HepG2 (cell line): ENCODE measurements around the gene WDR89.
A peak's percentile ranks its signal among the peaks of the same experiment; 100 is the strongest.

Source experiments
- ONECUT2 ChIP-seq: sonication (generic); formaldehyde crosslinking; IDR thresholded peaks from 2 replicates; pipeline ENCODE4 v1.4.0; 2020; ENCODE audit warnings: missing genetic modification reagents
- PHF20 ChIP-seq: sonication (generic); formaldehyde crosslinking; IDR thresholded peaks from 2 replicates; pipeline ENCODE4 v1.5.0; 2020; ENCODE audit warnings: mild to moderate bottlenecking, missing genetic modification reagents
- POLR2A ChIP-seq, 2 experiments: IDR thresholded peaks; 2 replicates each; pipeline ENCODE4 v1.6.1; 2011; ENCODE audit warnings: low read depth in 2 of 2, low read length in 2 of 2, mild to moderate bottlenecking in 1 of 2, moderate library complexity in 1 of 2; ENCODE audit not compliant: insufficient read depth in 1 of 2
- PRDM15 ChIP-seq: sonication (generic); formaldehyde crosslinking; IDR thresholded peaks from 2 replicates; pipeline ENCODE4 v1.4.0; 2020; ENCODE audit warnings: missing genetic modification reagents
- RNF2 ChIP-seq: fragments of 450-650 bp; conservative IDR thresholded peaks from 2 replicates; pipeline ENCODE4 v1.6.1; 2016; ENCODE audit warnings: low read depth
- TP53 ChIP-seq: sonication (generic); formaldehyde crosslinking; conservative IDR thresholded peaks from 2 replicates; pipeline ENCODE4 v1.4.0; 2020; ENCODE audit warnings: missing genetic modification reagents
- ZFY ChIP-seq: sonication (generic); formaldehyde crosslinking; IDR thresholded peaks from 2 replicates; pipeline ENCODE4 v1.4.0; 2020; ENCODE audit warnings: missing genetic modification reagents
- ZNF597 ChIP-seq: sonication (generic); formaldehyde crosslinking; IDR thresholded peaks from 2 replicates; pipeline ENCODE4 v1.5.0; 2020; ENCODE audit warnings: missing genetic modification reagents
- ZNF7 ChIP-seq: IDR thresholded peaks from 2 replicates; pipeline ENCODE4 v1.6.1; 2016; ENCODE audit warnings: missing biosample characterization, missing genetic modification reagents
- ZNF709 ChIP-seq: sonication (generic); formaldehyde crosslinking; IDR thresholded peaks from 2 replicates; pipeline ENCODE4 v1.5.0; 2020; ENCODE audit warnings: mild to moderate bottlenecking, missing genetic modification reagents
- ZNF770 ChIP-seq: sonication (generic); formaldehyde crosslinking; IDR thresholded peaks from 2 replicates; pipeline ENCODE4 v1.5.0; 2020; ENCODE audit warnings: mild to moderate bottlenecking, missing genetic modification reagents
- ZNF891 ChIP-seq: sonication (generic); formaldehyde crosslinking; IDR thresholded peaks from 2 replicates; pipeline ENCODE4 v1.5.0; 2020; ENCODE audit warnings: mild to moderate bottlenecking, missing genetic modification reagents
- TF ChIP-seq, protein P1 (sequence below): sonication (generic); formaldehyde crosslinking; IDR thresholded peaks from 2 replicates; pipeline ENCODE4 v1.5.0; 2020; ENCODE audit warnings: mild to moderate bottlenecking, missing genetic modification reagents, moderate library complexity

DNA sequence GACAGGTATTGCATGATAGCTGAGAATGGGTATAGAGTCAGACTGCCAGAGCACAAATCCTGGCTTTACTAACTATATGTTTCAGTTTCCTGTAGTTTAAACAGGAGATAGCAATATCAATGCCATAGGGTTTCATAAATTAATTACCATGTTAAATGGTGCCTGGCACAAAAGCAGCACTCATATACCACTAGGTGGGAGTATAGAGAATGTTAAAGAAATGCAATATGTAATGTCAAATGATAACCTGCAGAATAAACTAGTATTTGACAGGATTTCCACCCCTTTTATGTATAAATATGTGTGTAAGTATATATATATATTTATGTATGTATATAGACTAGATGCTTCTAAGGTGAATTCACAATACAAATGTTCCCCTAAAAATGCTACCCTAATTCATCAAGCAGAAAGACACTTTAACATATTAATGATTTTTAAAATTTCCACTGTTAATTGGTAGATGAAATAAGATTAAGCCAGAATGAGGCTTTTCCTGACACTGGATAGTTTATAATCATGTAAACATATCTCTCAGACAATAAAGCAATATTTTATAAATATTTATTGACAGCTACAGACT is 8.6 kb downstream of the WDR89 start:
- no peak for TF ChIP-seq PHF20 (CRISPR knock-in tag)
- TF ChIP-seq RNF2, result no peak
- no peak for TF ChIP-seq ZNF709 (CRISPR knock-in tag)
- no peak for TF ChIP-seq ZNF597 (CRISPR knock-in tag)
- TF ChIP-seq POLR2A (IDR thresholded peaks at IDR 0.05; ENCODE audit: insufficient read depth in 1 of 2, low read depth in 2 of 2, low read length in 2 of 2), result no peak
- no peak for TF ChIP-seq ZNF891
- TF ChIP-seq ONECUT2 (CRISPR knock-in tag), result no peak
- no peak for TF ChIP-seq ZFY
- TF ChIP-seq, protein P1, sequence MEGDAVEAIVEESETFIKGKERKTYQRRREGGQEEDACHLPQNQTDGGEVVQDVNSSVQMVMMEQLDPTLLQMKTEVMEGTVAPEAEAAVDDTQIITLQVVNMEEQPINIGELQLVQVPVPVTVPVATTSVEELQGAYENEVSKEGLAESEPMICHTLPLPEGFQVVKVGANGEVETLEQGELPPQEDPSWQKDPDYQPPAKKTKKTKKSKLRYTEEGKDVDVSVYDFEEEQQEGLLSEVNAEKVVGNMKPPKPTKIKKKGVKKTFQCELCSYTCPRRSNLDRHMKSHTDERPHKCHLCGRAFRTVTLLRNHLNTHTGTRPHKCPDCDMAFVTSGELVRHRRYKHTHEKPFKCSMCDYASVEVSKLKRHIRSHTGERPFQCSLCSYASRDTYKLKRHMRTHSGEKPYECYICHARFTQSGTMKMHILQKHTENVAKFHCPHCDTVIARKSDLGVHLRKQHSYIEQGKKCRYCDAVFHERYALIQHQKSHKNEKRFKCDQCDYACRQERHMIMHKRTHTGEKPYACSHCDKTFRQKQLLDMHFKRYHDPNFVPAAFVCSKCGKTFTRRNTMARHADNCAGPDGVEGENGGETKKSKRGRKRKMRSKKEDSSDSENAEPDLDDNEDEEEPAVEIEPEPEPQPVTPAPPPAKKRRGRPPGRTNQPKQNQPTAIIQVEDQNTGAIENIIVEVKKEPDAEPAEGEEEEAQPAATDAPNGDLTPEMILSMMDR (CRISPR knock-in tag), result peak; percentile 39
- no peak for TF ChIP-seq ZNF7 (CRISPR knock-in tag)
- TF ChIP-seq TP53, result no peak
- no peak for TF ChIP-seq PRDM15 (CRISPR knock-in tag)
- TF ChIP-seq ZNF770 (CRISPR knock-in tag), result no peak
